A549 (cell line): ENCODE data around the gene MAPK1. TPM values are rescaled to one million over a fixed set of nuclear protein-coding genes. Genes with fewer than 3 reads are reported as not detected.

Experiments used
- ATAC-seq, 2 experiments: fragments of 200-7000 bp in 1 of 2; fragments of >200 bp in 1 of 2; cut with Nextera tagmentation in 1 of 2; cut with Tn5 transposase in 1 of 2; 3 replicates each; pipeline versions ENCODE4 v1.8.0 to v1.9.1; 2018 to 2020; ENCODE audit warnings: mild to moderate bottlenecking in 1 of 2, moderate library complexity in 1 of 2
- CTCF ChIA-PET: fragments of 300-600 bp; sonication (Branson Sonifier 250); formaldehyde crosslinking; extraction: SDS; loops from one replicate; lab custom pipeline; 2021; ENCODE audit warnings: antibody characterized with exemption, inconsistent platforms; lab: Yijun Ruan, JAX
- POLR2A ChIA-PET: fragments of 350-600 bp; formaldehyde crosslinking; extraction: SDS; loops from one replicate; lab custom pipeline; 2021; ENCODE audit warnings: antibody characterized with exemption, inconsistent platforms; lab: Yijun Ruan, JAX
- DNase-seq, 2 experiments: peaks; one replicate each; pipeline versions ENCODE4 v3.0.0 to v3.0.0-alpha.2; 2011 to 2016; ENCODE audit warnings: low read depth in 1 of 2, low spot score in 1 of 2
- FAIRE-seq: peaks from 2 replicates; lab custom pipeline; 2011; peaks lifted over from hg19 to GRCh38; lab: Jason Lieb, UNC
- H3K27ac ChIP-seq, 2 experiments: fragments of >200 bp; sonication (Bioruptor Twin); formaldehyde crosslinking; 3 replicates each; pipeline ENCODE4 v1.5.1; 2016 to 2017
- H3K4me1 ChIP-seq: fragments of >200 bp; sonication (Bioruptor Twin); formaldehyde crosslinking; 3 replicates; pipeline ENCODE4 v1.6.1; 2016
- H3K4me2 ChIP-seq: fragments of >200 bp; sonication (Bioruptor Twin); formaldehyde crosslinking; 3 replicates; pipeline ENCODE4 v1.6.1; 2016
- H3K4me3 ChIP-seq: fragments of >200 bp; sonication (Bioruptor Twin); formaldehyde crosslinking; 3 replicates; pipeline ENCODE4 v1.5.1; 2016
- H3K9me3 ChIP-seq: fragments of >200 bp; sonication (Bioruptor Twin); formaldehyde crosslinking; 3 replicates; pipeline ENCODE4 v1.6.1; 2016
- CHD2 ChIP-seq: fragments of 150-350 bp; IDR thresholded peaks from 2 replicates; pipeline ENCODE4 v1.6.1; 2014; ENCODE audit warnings: low read length; ENCODE audit not compliant: partially characterized antibody
- E2F6 ChIP-seq: IDR thresholded peaks from 2 replicates; pipeline ENCODE4 v1.6.1; 2012; ENCODE audit warnings: low read depth, borderline replicate concordance
- ESRRA ChIP-seq: fragments of 150-350 bp; IDR thresholded peaks from 2 replicates; pipeline ENCODE4 v1.6.1; 2014; ENCODE audit warnings: mild to moderate bottlenecking, low read length, borderline replicate concordance
- FOSB ChIP-seq: fragments of 250-450 bp; sonication (Bioruptor Pico); IDR thresholded peaks from 2 replicates; pipeline ENCODE4 v1.5.0; 2020; ENCODE audit warnings: mild to moderate bottlenecking, moderate library complexity
- FOSL2 ChIP-seq, 2 experiments: fragments of 450-650 bp in 1 of 2; fragments of >200 bp in 1 of 2; sonication (Bioruptor Twin) in 1 of 2; formaldehyde crosslinking; IDR thresholded peaks; 2 replicates each; pipeline versions ENCODE4 v1.5.0 to v1.6.1; 2016 to 2020; ENCODE audit warnings: mild to moderate bottlenecking in 1 of 2, moderate library complexity in 1 of 2
- FOXS1 ChIP-seq: fragments of 250-450 bp; sonication (Bioruptor Pico); IDR thresholded peaks from 2 replicates; pipeline ENCODE4 v1.5.0; 2020; ENCODE audit warnings: mild to moderate bottlenecking, moderate library complexity
- HOXA7 ChIP-seq: fragments of 250-450 bp; sonication (Bioruptor Pico); IDR thresholded peaks from 2 replicates; pipeline ENCODE4 v1.5.0; 2020; ENCODE audit warnings: mild to moderate bottlenecking, moderate library complexity
- HOXB13 ChIP-seq: fragments of 250-450 bp; sonication (Bioruptor Pico); IDR thresholded peaks from 2 replicates; pipeline ENCODE4 v1.5.0; 2020; ENCODE audit warnings: low read depth, mild to moderate bottlenecking, moderate library complexity
- JUN ChIP-seq, 2 experiments: fragments of >200 bp; sonication (Bioruptor Twin); formaldehyde crosslinking; IDR thresholded peaks; 2 replicates in 1 of 2; 3 replicates in 1 of 2; pipeline ENCODE4 v1.6.1; 2016 to 2017
- KDM1A ChIP-seq: fragments of 200-600 bp; sonication (generic); IDR thresholded peaks from 2 replicates; pipeline ENCODE4 v1.6.1; 2016; ENCODE audit warnings: low read depth, mild to moderate bottlenecking
- MAFK ChIP-seq: fragments of 450-650 bp; IDR thresholded peaks from 2 replicates; pipeline ENCODE4 v1.6.1; 2014; ENCODE audit not compliant: partially characterized antibody
- MAZ ChIP-seq: fragments of 150-350 bp; IDR thresholded peaks from 2 replicates; pipeline ENCODE4 v1.6.1; 2014; ENCODE audit warnings: antibody characterized with exemption, low read depth, low read length, borderline replicate concordance
- NR3C1 ChIP-seq: fragments of >200 bp; sonication (Bioruptor Twin); formaldehyde crosslinking; IDR thresholded peaks from 3 replicates; pipeline ENCODE4 v1.6.1; 2017
- PHF8 ChIP-seq: fragments of 200-600 bp; sonication (generic); IDR thresholded peaks from 2 replicates; pipeline ENCODE4 v1.6.1; 2016; ENCODE audit warnings: low read depth, mild to moderate bottlenecking, antibody characterized with exemption, moderate library complexity, borderline replicate concordance
- POLR2A ChIP-seq: IDR thresholded peaks from 2 replicates; pipeline ENCODE4 v1.6.1; 2012; ENCODE audit warnings: mild to moderate bottlenecking, low read length
- RARB ChIP-seq: fragments of 250-450 bp; sonication (Bioruptor Pico); IDR thresholded peaks from 2 replicates; pipeline ENCODE4 v1.8.0; 2021; ENCODE audit warnings: mild to moderate bottlenecking, moderate library complexity
- RCOR1 ChIP-seq: fragments of 150-350 bp; IDR thresholded peaks from 2 replicates; pipeline ENCODE4 v1.6.1; 2014; ENCODE audit warnings: antibody characterized with exemption, low read length, low read depth
- RNF2 ChIP-seq: fragments of 200-600 bp; sonication (generic); IDR thresholded peaks from 2 replicates; pipeline ENCODE4 v1.6.1; 2016; ENCODE audit warnings: low read depth, mild to moderate bottlenecking, antibody characterized with exemption, moderate library complexity, borderline replicate concordance
- USF2 ChIP-seq: fragments of 450-650 bp; IDR thresholded peaks from 2 replicates; pipeline ENCODE4 v1.6.1; 2014; ENCODE audit warnings: antibody characterized with exemption
- ZFP36 ChIP-seq: fragments of 450-650 bp; IDR thresholded peaks from 2 replicates; pipeline ENCODE4 v1.6.1; 2014; ENCODE audit warnings: borderline replicate concordance; ENCODE audit not compliant: partially characterized antibody
- ZSCAN20 ChIP-seq: fragments of 250-450 bp; sonication (Bioruptor Pico); IDR thresholded peaks from 2 replicates; pipeline ENCODE4 v1.8.0; 2022; ENCODE audit warnings: mild to moderate bottlenecking, moderate library complexity
- WGBS: methylation state at CpG from one replicate; pipeline ENCODE4 v1.1.6; 2017; ENCODE audit errors: missing lambda C conversion rate; 5-methylcytosine and 5-hydroxymethylcytosine counted together
- polyA plus RNA-seq, 4 experiments: library from polyadenylated mRNA; depleted of rRNA in 3 of 4; stranded (reverse); fragments of >200 nt; fragmentation: RNase III in 1 of 4; extraction: RNeasy Plus Mini Kit Qiagen cat#74134 plus additional on column Dnase treatment in 1 of 4; gene quantifications; 2 replicates in 3 of 4; 3 replicates in 1 of 4; pipeline ENCODE4 v1.2.3, GENCODE V29; 2011 to 2017
- TF ChIP-seq, protein P1 (sequence below): fragments of >200 bp; sonication (Bioruptor Twin); formaldehyde crosslinking; IDR thresholded peaks from 3 replicates; pipeline ENCODE4 v1.5.1; 2016
- TF ChIP-seq, protein P2 (sequence below): IDR thresholded peaks from 2 replicates; pipeline ENCODE4 v1.6.1; 2012

MAPK1 gene
- polyA plus RNA-seq, 2 of the 4 experiments (the other 2 are of a cell fraction), result 28.8 to 85.5 TPM

GRCh38 chr22:21735200-21736083 is 132.0 kb downstream of the MAPK1 start, which contains the start of gene YPEL1:
TSS of gene YPEL1 (minus strand) at chr22:21735794. CDS start at chr22:21710744, 25,050 bp downstream.
- WGBS, result 1% methylated on average over 17 of the region's 102 CpGs
- POLR2A ChIA-PET, result interaction anchor here (0.6 to 1.8 kb wide), 8 partner anchors 9 to 210 kb away, joined by 3 to 15 read pairs (median 3); partner anchors contain the start of gene MAPK1
- peak within 1 kb of the TSS; percentile 48 for H3K4me3 ChIP-seq
- ATAC-seq (peak; percentile 95 to 96), FAIRE-seq (no peak), DNase-seq (peak; percentile 77 to 94)
- CTCF ChIA-PET, result no interaction called here
- H3K4me2 ChIP-seq, result peak within 1 kb of the TSS; percentile 82
- peak within 1 kb of the TSS in 1 of 2 experiments; percentile 77; a peak in 3 of 6 replicates for H3K27ac ChIP-seq
- no peaks in the 10 kb centered on the region for H3K9me3 ChIP-seq
- H3K4me1 ChIP-seq, result peaks cover 4% of the 10 kb centered on the region; the same call in 1 of the 3 replicates
- TF ChIP-seq ZSCAN20, result no peak
- TF ChIP-seq JUN (IDR thresholded peaks at IDR 0.05), result peak in 1 of 2 experiments; percentile 33; a peak in 1 of 5 replicates
- no peak for TF ChIP-seq RNF2
- TF ChIP-seq, protein P1, sequence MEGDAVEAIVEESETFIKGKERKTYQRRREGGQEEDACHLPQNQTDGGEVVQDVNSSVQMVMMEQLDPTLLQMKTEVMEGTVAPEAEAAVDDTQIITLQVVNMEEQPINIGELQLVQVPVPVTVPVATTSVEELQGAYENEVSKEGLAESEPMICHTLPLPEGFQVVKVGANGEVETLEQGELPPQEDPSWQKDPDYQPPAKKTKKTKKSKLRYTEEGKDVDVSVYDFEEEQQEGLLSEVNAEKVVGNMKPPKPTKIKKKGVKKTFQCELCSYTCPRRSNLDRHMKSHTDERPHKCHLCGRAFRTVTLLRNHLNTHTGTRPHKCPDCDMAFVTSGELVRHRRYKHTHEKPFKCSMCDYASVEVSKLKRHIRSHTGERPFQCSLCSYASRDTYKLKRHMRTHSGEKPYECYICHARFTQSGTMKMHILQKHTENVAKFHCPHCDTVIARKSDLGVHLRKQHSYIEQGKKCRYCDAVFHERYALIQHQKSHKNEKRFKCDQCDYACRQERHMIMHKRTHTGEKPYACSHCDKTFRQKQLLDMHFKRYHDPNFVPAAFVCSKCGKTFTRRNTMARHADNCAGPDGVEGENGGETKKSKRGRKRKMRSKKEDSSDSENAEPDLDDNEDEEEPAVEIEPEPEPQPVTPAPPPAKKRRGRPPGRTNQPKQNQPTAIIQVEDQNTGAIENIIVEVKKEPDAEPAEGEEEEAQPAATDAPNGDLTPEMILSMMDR, result no peak
- peak; percentile 20; the same call in 1 of the 2 replicates for TF ChIP-seq PHF8
- TF ChIP-seq NR3C1, result no peak
- TF ChIP-seq MAZ, result no peak
- TF ChIP-seq, protein P2, sequence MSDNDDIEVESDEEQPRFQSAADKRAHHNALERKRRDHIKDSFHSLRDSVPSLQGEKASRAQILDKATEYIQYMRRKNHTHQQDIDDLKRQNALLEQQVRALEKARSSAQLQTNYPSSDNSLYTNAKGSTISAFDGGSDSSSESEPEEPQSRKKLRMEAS, result peak; percentile 96
- peak; percentile 99 for TF ChIP-seq E2F6
- TF ChIP-seq POLR2A, result peak; percentile 49
- no peak for TF ChIP-seq MAFK
- no peak for TF ChIP-seq FOSB (CRISPR knock-in tag)

DNA sequence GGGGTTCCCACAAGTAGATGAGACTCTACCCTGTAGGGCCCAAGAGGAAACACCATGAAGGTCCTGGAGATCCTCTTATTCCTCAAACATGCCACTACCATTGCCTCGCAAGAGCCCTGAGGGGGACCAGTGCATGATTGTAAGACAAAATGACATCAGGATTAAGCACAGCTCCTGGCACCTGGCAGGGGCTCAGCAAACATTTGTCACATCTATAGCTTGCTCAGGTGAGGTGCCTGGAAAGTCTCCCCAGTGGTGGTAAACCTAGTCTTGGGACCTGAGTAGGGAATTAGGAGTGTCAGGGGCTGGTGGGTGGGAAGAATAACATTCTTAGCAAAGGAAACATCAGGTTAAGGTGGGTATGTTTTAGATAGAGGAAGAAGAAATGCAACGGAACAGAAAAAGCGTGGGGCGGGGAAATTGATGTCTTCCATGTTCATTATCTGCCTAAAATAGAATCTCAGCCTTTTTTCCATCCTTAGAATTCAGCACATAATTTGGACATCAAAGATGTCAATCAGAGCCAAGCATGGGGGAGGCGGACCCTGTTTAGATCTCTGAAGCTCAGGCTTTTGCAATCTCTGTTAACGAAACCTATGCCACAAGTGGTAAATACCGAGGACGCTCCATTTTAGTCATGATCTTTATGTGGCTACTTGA is 132.8 kb downstream of the MAPK1 start:
- peaks cover 4% of the 10 kb centered on the region; the same call in 1 of the 3 replicates for H3K4me1 ChIP-seq
- peak overlapping the region in 1 of 2 experiments; percentile 77; a peak in 3 of 6 replicates for H3K27ac ChIP-seq
- ChIA-PET CTCF (no interaction called here), POLR2A (interaction anchor here (1.8 kb wide), 1 partner anchor 9 kb away, joined by 15 read pairs; no protein-coding TSS in a partner anchor)
- TF ChIP-seq RARB (CRISPR knock-in tag) (no peak), HOXB13 (CRISPR knock-in tag) (no peak), ESRRA (no peak), FOSL2 (IDR thresholded peaks at IDR 0.05) (no peak), FOSL2 (CRISPR knock-in tag; IDR thresholded peaks at IDR 0.05) (no peak), CHD2 (no peak), FOXS1 (no peak), RCOR1 (no peak), KDM1A (no peak), E2F6 (no peak), HOXA7 (CRISPR knock-in tag) (no peak), USF2 (no peak), ZFP36 (no peak)
- FAIRE-seq, result no peak
- DNase-seq, result no peak
- WGBS, result 48% methylated on average over 8 of the region's 8 CpGs
- H3K9me3 ChIP-seq, result no peaks in the 10 kb centered on the region
- H3K4me2 ChIP-seq, result peak overlapping the region; percentile 82
- H3K4me3 ChIP-seq, result peak overlapping the region; percentile 48
- no peak for ATAC-seq
